B cell (primary cell): ENCODE measurements around the gene MFSD2A. TPM values are rescaled to one million over a fixed set of nuclear protein-coding genes. Genes with fewer than 3 reads are reported as not detected.

Source experiments
- ATAC-seq: fragments of 200-7000 bp; cut with Tn5 transposase; one replicate; pipeline ENCODE4 v1.10.0; 2021; ENCODE audit warnings: low read depth, mild to moderate bottlenecking, moderate number of reproducible peaks, moderate library complexity
- CTCF ChIA-PET: fragments of 350-600 bp; sonication (Branson Sonifier 250); formaldehyde crosslinking; loops from one replicate; lab custom pipeline; 2021; ENCODE audit warnings: antibody characterized with exemption, inconsistent platforms; lab: Charles Lee
- POLR2A ChIA-PET: fragments of 350-600 bp; sonication (Branson Sonifier 250); formaldehyde crosslinking; loops from one replicate; lab custom pipeline; 2021; ENCODE audit warnings: antibody characterized with exemption; lab: Charles Lee
- DNase-seq: peaks from one replicate; pipeline ENCODE4 v3.0.0; 2013
- H2AFZ ChIP-seq: 2 replicates; pipeline ENCODE4 v1.6.1; 2012; ENCODE audit warnings: mild to moderate bottlenecking, low read depth, low read length; ENCODE audit not compliant: insufficient read depth, poor library complexity, severe bottlenecking
- H3K27ac ChIP-seq, 2 donors: 1 replicate in 1 of 2; 2 replicates in 1 of 2; pipeline ENCODE4 v1.5.1; 2012 to 2013; ENCODE audit warnings: low read length in 2 of 2, mild to moderate bottlenecking in 2 of 2, moderate library complexity in 1 of 2
- H3K27me3 ChIP-seq, 4 experiments: fragments of 200-600 bp in 1 of 4; sonication (generic) in 1 of 4; replicated peaks in 1 of 4; 1 replicate in 2 of 4; 2 replicates in 2 of 4; pipeline versions ENCODE4 v1.6.1 to v1.7.0; 2013 to 2016; ENCODE audit warnings: low read length in 3 of 4, mild to moderate bottlenecking in 2 of 4, mixed read lengths in 1 of 4, moderate library complexity in 1 of 4; ENCODE audit not compliant: insufficient read depth in 4 of 4, control insufficient read depth in 3 of 4; ENCODE audit errors: control extremely low read depth in 1 of 4
- H3K36me3 ChIP-seq, 2 experiments: replicated peaks in 1 of 2; 1 replicate in 1 of 2; 2 replicates in 1 of 2; pipeline versions ENCODE4 v1.6.1 to v1.7.1; 2013; ENCODE audit warnings: low read length in 1 of 2; ENCODE audit not compliant: insufficient read depth in 2 of 2, control insufficient read depth in 1 of 2; ENCODE audit errors: control extremely low read depth in 1 of 2, extremely low read depth in 1 of 2
- H3K4me1 ChIP-seq, 2 donors: fragments of 200-600 bp in 1 of 2; sonication (generic) in 1 of 2; 1 replicate in 1 of 2; 2 replicates in 1 of 2; pipeline versions ENCODE4 v1.5.1 to v1.6.1; 2013 to 2017; ENCODE audit warnings: low read length in 2 of 2; ENCODE audit not compliant: control insufficient read depth in 2 of 2, insufficient read depth in 2 of 2
- H3K4me2 ChIP-seq: replicated peaks from 2 replicates; pipeline ENCODE3; 2012; ENCODE audit warnings: mild to moderate bottlenecking, low read depth, low read length; ENCODE audit not compliant: poor library complexity, severe bottlenecking
- H3K4me3 ChIP-seq, 5 experiments: fragments of 200-600 bp in 1 of 5; sonication (generic) in 1 of 5; 1 replicate in 3 of 5; 2 replicates in 2 of 5; pipeline versions ENCODE4 v1.5.1 to v1.7.0; 2011 to 2016; ENCODE audit warnings: low read length in 4 of 5, mild to moderate bottlenecking in 4 of 5, low read depth in 2 of 5, control low read depth in 1 of 5, moderate library complexity in 1 of 5; ENCODE audit not compliant: insufficient read depth in 1 of 5; ENCODE audit errors: control extremely low read depth in 1 of 5, extremely low read depth in 1 of 5
- H3K79me2 ChIP-seq: fragments of 200-600 bp; sonication (generic); one replicate; pipeline ENCODE4 v1.6.0; 2016; ENCODE audit warnings: low read length; ENCODE audit not compliant: control insufficient read depth, insufficient read depth
- H3K9ac ChIP-seq: fragments of 200-600 bp; sonication (generic); 2 replicates; pipeline ENCODE4 v1.6.1; 2017; ENCODE audit warnings: mild to moderate bottlenecking, low read length, moderate library complexity
- H3K9me3 ChIP-seq, 3 donors: one replicate each; pipeline versions ENCODE4 v1.6.1 to v1.7.1; 2013; ENCODE audit warnings: low read length in 2 of 3; ENCODE audit not compliant: control insufficient read depth in 2 of 3, insufficient read depth in 1 of 3; ENCODE audit errors: control extremely low read depth in 1 of 3
- H4K20me1 ChIP-seq: 2 replicates; pipeline ENCODE4 v1.6.0; 2012; ENCODE audit warnings: mild to moderate bottlenecking, low read length; ENCODE audit not compliant: insufficient read depth, control insufficient read depth, poor library complexity, severe bottlenecking
- H3K27ac Mint-ChIP-seq: one replicate; pipeline ENCODE4 v1.8.0; 2021; ENCODE audit warnings: mixed read lengths
- H3K27me3 Mint-ChIP-seq: one replicate; pipeline ENCODE4 v1.8.0; 2021; ENCODE audit warnings: mixed read lengths
- H3K4me1 Mint-ChIP-seq: one replicate; pipeline ENCODE4 v1.8.0; 2021; ENCODE audit warnings: mixed read lengths
- H3K4me3 Mint-ChIP-seq: one replicate; pipeline ENCODE4 v1.8.0; 2021; ENCODE audit warnings: mixed read lengths
- H3K9me3 Mint-ChIP-seq: one replicate; pipeline ENCODE4 v1.8.0; 2022; ENCODE audit warnings: mixed read lengths; ENCODE audit not compliant: insufficient read depth
- EZH2 ChIP-seq: IDR thresholded peaks from 2 replicates; pipeline ENCODE4 v1.6.1; 2012; ENCODE audit warnings: borderline replicate concordance, low read depth, mild to moderate bottlenecking, moderate library complexity, low read length; ENCODE audit not compliant: insufficient read depth, poor library complexity, severe bottlenecking
- WGBS: methylation state at CpG from one replicate; pipeline ENCODE4 v1.1.5; 2013; ENCODE audit warnings: missing lambda C conversion rate; ENCODE audit not compliant: insufficient coverage; 5-methylcytosine and 5-hydroxymethylcytosine counted together
- intact Hi-C: fragments of 100-400 bp; cut with micrococcal nuclease; formaldehyde crosslinking; loops from one replicate; pipeline ENCODE4 v1.10.0; 2022
- polyA plus RNA-seq: library from polyadenylated mRNA; depleted of rRNA; stranded (reverse); fragments of >200 nt; gene quantifications from 2 replicates; pipeline ENCODE4 v1.2.3, GENCODE V29; 2012
- total RNA-seq, 2 donors: library from RNA; stranded (reverse); fragments of 120-200 nt in 1 of 2; gene quantifications; 1 replicate in 1 of 2; 2 replicates in 1 of 2; pipeline versions ENCODE4 v1.2.3 to v1.2.4, GENCODE V29; 2013 to 2022
- TF ChIP-seq, protein P1 (sequence below): fragments of 200-600 bp; IDR thresholded peaks from one replicate; pipeline ENCODE4 v1.8.0; 2022; ENCODE audit warnings: antibody characterized with exemption, mild to moderate bottlenecking

Gene MFSD2A
- total and polyA plus RNA-seq, 2 donors (not counting 1 experiment from before 2014, with no cell fraction given) = 1.8 to 3.9 TPM

DNA sequence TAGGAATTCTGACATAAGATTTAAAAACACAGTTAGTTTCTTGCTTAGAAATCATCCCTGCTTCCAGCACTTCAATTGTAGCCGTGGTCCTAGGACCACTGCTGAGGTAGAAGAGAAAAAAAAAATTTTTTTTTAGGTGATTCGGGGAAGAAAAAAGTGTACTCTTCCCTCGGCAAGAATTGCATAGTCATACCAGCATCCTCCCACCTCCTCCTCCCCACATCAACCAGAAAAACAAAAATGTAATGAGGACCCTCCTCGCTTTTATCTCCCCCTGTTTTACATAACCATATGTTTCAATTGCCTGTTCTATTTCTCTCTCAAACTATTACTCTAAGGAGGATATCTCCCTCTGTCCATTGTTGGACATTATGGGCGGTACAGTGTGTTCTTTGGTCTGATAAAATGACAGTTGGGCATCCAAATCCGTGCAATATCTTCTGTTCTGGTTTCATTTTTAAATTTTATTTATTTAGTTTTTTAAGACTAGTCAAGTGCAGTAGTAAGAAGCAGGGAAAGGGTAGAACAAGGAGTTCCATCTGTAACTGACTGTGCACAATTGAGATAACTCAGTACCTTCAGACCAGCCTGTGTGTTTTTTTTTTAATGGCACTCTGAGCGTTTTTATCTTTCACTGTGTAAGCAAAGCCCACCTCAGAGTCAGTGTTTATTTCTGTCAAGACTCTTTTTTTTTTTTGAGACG is 10.4 kb upstream of the MFSD2A start:
- Mint-ChIP-seq H3K4me3 (no peak overlapping the region), H3K9me3 (no peaks in the 10 kb centered on the region), H3K27ac (no peak overlapping the region), H3K4me1 (peaks cover 11% of the 10 kb centered on the region), H3K27me3 (peaks cover 4% of the 10 kb centered on the region)
- no peaks in the 10 kb centered on the region for H3K9me3 ChIP-seq
- no peaks in the 10 kb centered on the region for H4K20me1 ChIP-seq
- CTCF ChIA-PET = no interaction called here
- no peak overlapping the region for H3K4me2 ChIP-seq
- no peaks in the 10 kb centered on the region for H3K79me2 ChIP-seq
- no peaks in the 10 kb centered on the region for H3K36me3 ChIP-seq
- H3K27me3 ChIP-seq = no peaks in the 10 kb centered on the region
- H2AFZ ChIP-seq = no peak overlapping the region
- H3K4me1 ChIP-seq = peaks cover 9 to 12% of the 10 kb centered on the region in 2 donors
- no peak overlapping the region for H3K27ac ChIP-seq
- WGBS = 75% methylated on average over 2 of the region's 8 CpGs
- ATAC-seq (no peak), DNase-seq (no peak)
- no peak for TF ChIP-seq EZH2
- TF ChIP-seq, protein P1, sequence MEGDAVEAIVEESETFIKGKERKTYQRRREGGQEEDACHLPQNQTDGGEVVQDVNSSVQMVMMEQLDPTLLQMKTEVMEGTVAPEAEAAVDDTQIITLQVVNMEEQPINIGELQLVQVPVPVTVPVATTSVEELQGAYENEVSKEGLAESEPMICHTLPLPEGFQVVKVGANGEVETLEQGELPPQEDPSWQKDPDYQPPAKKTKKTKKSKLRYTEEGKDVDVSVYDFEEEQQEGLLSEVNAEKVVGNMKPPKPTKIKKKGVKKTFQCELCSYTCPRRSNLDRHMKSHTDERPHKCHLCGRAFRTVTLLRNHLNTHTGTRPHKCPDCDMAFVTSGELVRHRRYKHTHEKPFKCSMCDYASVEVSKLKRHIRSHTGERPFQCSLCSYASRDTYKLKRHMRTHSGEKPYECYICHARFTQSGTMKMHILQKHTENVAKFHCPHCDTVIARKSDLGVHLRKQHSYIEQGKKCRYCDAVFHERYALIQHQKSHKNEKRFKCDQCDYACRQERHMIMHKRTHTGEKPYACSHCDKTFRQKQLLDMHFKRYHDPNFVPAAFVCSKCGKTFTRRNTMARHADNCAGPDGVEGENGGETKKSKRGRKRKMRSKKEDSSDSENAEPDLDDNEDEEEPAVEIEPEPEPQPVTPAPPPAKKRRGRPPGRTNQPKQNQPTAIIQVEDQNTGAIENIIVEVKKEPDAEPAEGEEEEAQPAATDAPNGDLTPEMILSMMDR = no peak
- intact Hi-C loops = no loop called here
- POLR2A ChIA-PET = no interaction called here
- H3K4me3 ChIP-seq = no peak overlapping the region
- no peak overlapping the region for H3K9ac ChIP-seq

DNA sequence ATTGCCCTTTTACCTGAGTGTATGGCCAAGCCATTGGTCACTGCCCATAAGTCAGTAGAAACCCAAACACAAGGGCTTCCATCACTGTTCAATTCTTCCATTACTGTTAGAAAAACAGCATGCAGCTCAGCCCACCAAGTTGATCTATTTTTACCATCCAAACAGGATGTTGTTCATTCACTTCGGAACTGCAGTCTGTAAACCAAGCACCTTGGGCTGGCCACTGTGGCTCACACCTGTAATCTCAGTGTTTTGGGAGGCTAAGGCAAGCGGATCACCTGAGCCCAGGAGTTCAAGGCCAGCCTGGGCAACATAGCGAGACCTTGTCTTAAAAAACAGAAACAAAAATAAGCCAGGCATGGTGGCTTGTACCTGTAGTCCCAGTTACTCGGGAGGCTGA is 8.7 kb upstream of the MFSD2A start:
- no peak overlapping the region for H3K4me3 Mint-ChIP-seq
- peak overlapping the region; percentile 25 for H3K4me2 ChIP-seq
- H3K27me3 ChIP-seq = no peaks in the 10 kb centered on the region
- no peaks in the 10 kb centered on the region for H4K20me1 ChIP-seq
- H3K4me1 ChIP-seq = peaks cover 9 to 12% of the 10 kb centered on the region in 2 donors
- no peak for ATAC-seq
- POLR2A ChIA-PET = no interaction called here
- intact Hi-C loops = no loop called here
- H3K27me3 Mint-ChIP-seq = peaks cover 6% of the 10 kb centered on the region
- H3K4me1 Mint-ChIP-seq = peaks cover 11% of the 10 kb centered on the region
- H3K9ac ChIP-seq = no peak overlapping the region
- no peak for DNase-seq
- H3K36me3 ChIP-seq = no peaks in the 10 kb centered on the region
- H3K27ac ChIP-seq = no peak overlapping the region
- H2AFZ ChIP-seq = no peak overlapping the region
- no peaks in the 10 kb centered on the region for H3K9me3 Mint-ChIP-seq
- 77% methylated on average over 4 of the region's 4 CpGs for WGBS
- H3K9me3 ChIP-seq = no peaks in the 10 kb centered on the region
- CTCF ChIA-PET = interaction anchor here (1.0 kb wide), 1 partner anchor 129 kb away, joined by 4 read pairs; no protein-coding TSS in a partner anchor
- TF ChIP-seq EZH2 = no peak
- TF ChIP-seq, protein P1 = no peak
- H3K79me2 ChIP-seq = no peaks in the 10 kb centered on the region
- H3K4me3 ChIP-seq = no peak overlapping the region
- H3K27ac Mint-ChIP-seq = no peak overlapping the region
